Measurements from ENCODE around the gene CD19. TPM values are rescaled to one million over a fixed set of nuclear protein-coding genes. Genes with fewer than 3 reads are reported as not detected.

The CD19 gene
- total and polyA plus RNA-seq, 2 donors (not counting 1 experiment from before 2014, with no cell fraction given) = under 0.01 to 0.05 TPM

GRCh38 chr16:28932339-28933141, 769 bp downstream of the CD19 start:
- Histone ChIP-seq H2AFZ (ENCODE audit: low read length) (no peak overlapping the region), H3K27me3 (ENCODE audit: control insufficient read depth, insufficient read depth, low read length) (no peaks in the 10 kb centered on the region), H3K79me2 (ENCODE audit: control insufficient read depth, insufficient read depth, low read length) (no peaks in the 10 kb centered on the region), H3K36me3 (ENCODE audit: control insufficient read depth, insufficient read depth, low read length) (no peaks in the 10 kb centered on the region), H3K4me1 (ENCODE audit: control insufficient read depth, extremely low read depth, insufficient read depth, low read length) (no peaks in the 10 kb centered on the region), H3K9me3 (ENCODE audit: control insufficient read depth, insufficient read depth, low read depth, low read length) (no peaks in the 10 kb centered on the region), H3K4me2 (ENCODE audit: extremely low read depth, insufficient read depth, low read length) (no peak overlapping the region), H3K4me3 (replicated peaks in 1 of 4; ENCODE audit: control extremely low read depth in 1 of 4, insufficient read depth in 1 of 4, low read depth in 3 of 4, low read length in 4 of 4) (no peak overlapping the region), H4K20me1 (ENCODE audit: control insufficient read depth, extremely low read depth, insufficient read depth, low read length) (no peaks in the 10 kb centered on the region), H3K9ac (ENCODE audit: insufficient read depth, low read length) (no peak overlapping the region), H3K27ac (ENCODE audit: insufficient read depth, low read length) (no peak overlapping the region)
- no peak for DNase-seq (ENCODE audit: low read depth in 2 of 2)
- no peak for TF ChIP-seq EZH2 (IDR thresholded peaks at IDR 0.05; ENCODE audit: low read length, missing control alignments)
- TF ChIP-seq, protein P1, sequence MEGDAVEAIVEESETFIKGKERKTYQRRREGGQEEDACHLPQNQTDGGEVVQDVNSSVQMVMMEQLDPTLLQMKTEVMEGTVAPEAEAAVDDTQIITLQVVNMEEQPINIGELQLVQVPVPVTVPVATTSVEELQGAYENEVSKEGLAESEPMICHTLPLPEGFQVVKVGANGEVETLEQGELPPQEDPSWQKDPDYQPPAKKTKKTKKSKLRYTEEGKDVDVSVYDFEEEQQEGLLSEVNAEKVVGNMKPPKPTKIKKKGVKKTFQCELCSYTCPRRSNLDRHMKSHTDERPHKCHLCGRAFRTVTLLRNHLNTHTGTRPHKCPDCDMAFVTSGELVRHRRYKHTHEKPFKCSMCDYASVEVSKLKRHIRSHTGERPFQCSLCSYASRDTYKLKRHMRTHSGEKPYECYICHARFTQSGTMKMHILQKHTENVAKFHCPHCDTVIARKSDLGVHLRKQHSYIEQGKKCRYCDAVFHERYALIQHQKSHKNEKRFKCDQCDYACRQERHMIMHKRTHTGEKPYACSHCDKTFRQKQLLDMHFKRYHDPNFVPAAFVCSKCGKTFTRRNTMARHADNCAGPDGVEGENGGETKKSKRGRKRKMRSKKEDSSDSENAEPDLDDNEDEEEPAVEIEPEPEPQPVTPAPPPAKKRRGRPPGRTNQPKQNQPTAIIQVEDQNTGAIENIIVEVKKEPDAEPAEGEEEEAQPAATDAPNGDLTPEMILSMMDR (conservative IDR thresholded peaks at IDR 0.05 in 1 of 2, IDR thresholded peaks at IDR 0.05 in 1 of 2; ENCODE audit: low read depth in 1 of 2, low read length in 2 of 2) = no peak

DNA sequence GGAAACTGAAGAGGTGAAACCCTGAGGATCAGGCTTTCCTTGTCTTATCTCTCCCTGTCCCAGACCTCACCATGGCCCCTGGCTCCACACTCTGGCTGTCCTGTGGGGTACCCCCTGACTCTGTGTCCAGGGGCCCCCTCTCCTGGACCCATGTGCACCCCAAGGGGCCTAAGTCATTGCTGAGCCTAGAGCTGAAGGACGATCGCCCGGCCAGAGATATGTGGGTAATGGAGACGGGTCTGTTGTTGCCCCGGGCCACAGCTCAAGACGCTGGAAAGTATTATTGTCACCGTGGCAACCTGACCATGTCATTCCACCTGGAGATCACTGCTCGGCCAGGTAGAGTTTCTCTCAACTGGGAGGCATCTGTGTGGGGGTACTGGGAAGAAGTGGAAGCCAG, 1.4 kb downstream of the CD19 start:
- H3K79me2 ChIP-seq (ENCODE audit: control insufficient read depth, insufficient read depth, low read length) = no peaks in the 10 kb centered on the region
- no peaks in the 10 kb centered on the region for H3K9me3 ChIP-seq (ENCODE audit: control insufficient read depth, insufficient read depth, low read depth, low read length)
- TF ChIP-seq, protein P1 (conservative IDR thresholded peaks at IDR 0.05 in 1 of 2, IDR thresholded peaks at IDR 0.05 in 1 of 2; ENCODE audit: low read depth in 1 of 2, low read length in 2 of 2) = no peak
- no peak for TF ChIP-seq EZH2 (IDR thresholded peaks at IDR 0.05; ENCODE audit: low read length, missing control alignments)
- no peaks in the 10 kb centered on the region for H3K27me3 ChIP-seq (ENCODE audit: control insufficient read depth, insufficient read depth, low read length)
- no peak for DNase-seq (ENCODE audit: low read depth in 2 of 2)
- H3K4me3 ChIP-seq (replicated peaks in 1 of 4; ENCODE audit: control extremely low read depth in 1 of 4, insufficient read depth in 1 of 4, low read depth in 3 of 4, low read length in 4 of 4) = no peak overlapping the region
- H2AFZ ChIP-seq (ENCODE audit: low read length) = no peak overlapping the region
- no peak overlapping the region for H3K9ac ChIP-seq (ENCODE audit: insufficient read depth, low read length)
- H3K27ac ChIP-seq (ENCODE audit: insufficient read depth, low read length) = no peak overlapping the region
- no peaks in the 10 kb centered on the region for H4K20me1 ChIP-seq (ENCODE audit: control insufficient read depth, extremely low read depth, insufficient read depth, low read length)
- no peak overlapping the region for H3K4me2 ChIP-seq (ENCODE audit: extremely low read depth, insufficient read depth, low read length)
- H3K4me1 ChIP-seq (ENCODE audit: control insufficient read depth, extremely low read depth, insufficient read depth, low read length) = no peaks in the 10 kb centered on the region
- H3K36me3 ChIP-seq (ENCODE audit: control insufficient read depth, insufficient read depth, low read length) = no peaks in the 10 kb centered on the region

- H3K4me3 ChIP-seq (replicated peaks in 1 of 4; ENCODE audit: control extremely low read depth in 1 of 4, insufficient read depth in 1 of 4, low read depth in 3 of 4, low read length in 4 of 4) = no peak overlapping the region
- TF ChIP-seq EZH2 (IDR thresholded peaks at IDR 0.05; ENCODE audit: low read length, missing control alignments) = no peak
- TF ChIP-seq, protein P1 (conservative IDR thresholded peaks at IDR 0.05 in 1 of 2, IDR thresholded peaks at IDR 0.05 in 1 of 2; ENCODE audit: low read depth in 1 of 2, low read length in 2 of 2) = no peak
Measured at GRCh38 chr16:28935346-28935745, 3.6 kb downstream of the CD19 start.

More at GRCh38 chr16:28935346-28935745, 3.6 kb downstream of the CD19 start:
- DNase-seq (ENCODE audit: low read depth in 2 of 2) = no peak
- no peak overlapping the region for H3K9ac ChIP-seq (ENCODE audit: insufficient read depth, low read length)
- H4K20me1 ChIP-seq (ENCODE audit: control insufficient read depth, extremely low read depth, insufficient read depth, low read length) = no peaks in the 10 kb centered on the region
- no peaks in the 10 kb centered on the region for H3K36me3 ChIP-seq (ENCODE audit: control insufficient read depth, insufficient read depth, low read length)
- no peaks in the 10 kb centered on the region for H3K79me2 ChIP-seq (ENCODE audit: control insufficient read depth, insufficient read depth, low read length)
- H3K9me3 ChIP-seq (ENCODE audit: control insufficient read depth, insufficient read depth, low read depth, low read length) = no peaks in the 10 kb centered on the region
- H3K4me2 ChIP-seq (ENCODE audit: extremely low read depth, insufficient read depth, low read length) = no peak overlapping the region
- no peak overlapping the region for H3K27ac ChIP-seq (ENCODE audit: insufficient read depth, low read length)
- no peaks in the 10 kb centered on the region for H3K27me3 ChIP-seq (ENCODE audit: control insufficient read depth, insufficient read depth, low read length)
- H3K4me1 ChIP-seq (ENCODE audit: control insufficient read depth, extremely low read depth, insufficient read depth, low read length) = no peaks in the 10 kb centered on the region
- H2AFZ ChIP-seq (ENCODE audit: low read length) = no peak overlapping the region
